ENCODE data around the gene TTC39A.

Gene TTC39A

DNA sequence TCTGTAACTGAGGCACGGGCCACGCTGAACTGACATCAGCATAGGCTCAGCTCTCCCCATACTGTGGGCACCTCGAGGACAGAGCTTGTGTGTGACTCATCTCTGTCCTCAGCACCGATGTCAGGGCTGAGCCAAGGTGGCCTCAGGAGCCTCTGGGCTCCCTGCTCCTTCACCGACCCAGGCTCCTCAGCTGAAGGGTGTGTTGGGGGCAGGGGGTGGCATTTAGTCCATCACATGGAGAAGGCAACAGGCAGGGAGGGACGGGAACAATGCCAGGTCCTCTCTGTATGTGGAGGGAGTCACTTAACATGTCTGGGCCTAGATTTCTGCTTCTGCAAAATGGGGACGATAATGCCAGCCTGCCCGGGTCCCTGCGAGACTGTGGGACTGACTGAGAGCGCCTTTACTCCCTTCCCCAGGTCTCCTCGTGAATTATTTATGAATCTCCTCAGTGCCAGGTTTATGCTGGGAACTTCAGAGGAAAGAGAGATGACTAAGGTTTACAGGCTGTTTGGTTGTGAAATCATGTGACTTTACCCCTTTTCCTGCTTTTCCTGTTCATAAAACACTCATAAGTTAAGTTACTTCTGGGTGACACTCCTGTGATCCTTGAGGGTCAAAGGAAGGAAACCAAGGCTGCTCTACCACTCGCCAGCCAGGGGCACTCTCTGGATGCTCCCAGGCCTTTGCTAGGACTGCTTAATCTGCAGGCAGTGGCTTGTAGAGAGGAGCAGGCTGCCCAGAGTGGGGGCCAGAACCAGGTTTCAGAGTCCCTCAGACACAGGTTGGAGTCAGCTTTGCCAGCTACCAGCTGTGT is 16.2 kb downstream of the TTC39A start:
- no peak for DNase-seq

DNA sequence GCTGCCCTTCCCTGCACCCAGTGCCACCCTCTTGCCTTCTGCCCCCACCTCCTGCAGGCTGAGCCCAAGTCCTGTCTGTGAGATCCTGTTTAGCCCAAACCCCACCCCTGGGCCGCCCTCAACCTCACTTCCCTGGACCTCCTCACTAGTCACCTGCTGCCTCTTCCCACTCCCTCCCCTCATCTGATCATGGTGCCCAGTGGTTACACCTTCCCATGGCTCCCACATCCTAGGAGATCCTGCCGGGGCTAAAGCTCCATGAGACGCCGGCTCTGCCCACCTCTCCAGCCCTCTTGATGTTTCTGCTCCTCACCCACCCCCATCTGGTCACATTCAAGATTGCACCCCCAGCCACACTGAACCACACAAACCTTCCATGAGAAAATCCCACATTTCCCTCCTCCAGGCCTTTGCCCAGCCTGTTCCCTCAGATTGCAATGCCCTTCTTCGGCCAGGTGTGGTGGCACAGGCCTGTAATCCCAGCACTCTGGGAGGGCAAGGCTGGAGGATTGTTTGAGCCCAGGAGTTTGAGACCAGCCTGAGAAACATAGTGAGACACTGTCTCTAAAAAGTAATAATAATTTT is 17.0 kb downstream of the TTC39A start:
- no peak for DNase-seq

DNA sequence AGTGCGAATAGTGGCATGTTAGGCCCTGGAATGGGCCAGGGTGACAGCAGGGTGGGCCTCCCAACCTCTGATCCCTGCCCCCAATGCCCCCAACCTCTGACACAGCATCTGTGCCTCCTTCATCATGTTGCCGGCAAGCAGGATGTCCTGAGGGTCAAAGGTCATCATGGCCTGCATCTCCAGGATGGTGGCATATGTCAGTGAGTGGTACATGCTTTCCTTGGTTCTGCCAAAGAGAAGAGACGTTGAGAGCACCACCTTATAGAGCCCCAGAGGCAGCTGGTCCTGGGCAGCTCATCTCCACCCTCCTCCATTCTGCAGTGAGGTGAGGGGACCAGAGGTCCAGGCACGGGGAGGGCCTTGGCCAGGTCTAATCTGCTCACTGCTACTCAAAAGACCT is 17.6 kb downstream of the TTC39A start:
- DNase-seq: no peak

DNA sequence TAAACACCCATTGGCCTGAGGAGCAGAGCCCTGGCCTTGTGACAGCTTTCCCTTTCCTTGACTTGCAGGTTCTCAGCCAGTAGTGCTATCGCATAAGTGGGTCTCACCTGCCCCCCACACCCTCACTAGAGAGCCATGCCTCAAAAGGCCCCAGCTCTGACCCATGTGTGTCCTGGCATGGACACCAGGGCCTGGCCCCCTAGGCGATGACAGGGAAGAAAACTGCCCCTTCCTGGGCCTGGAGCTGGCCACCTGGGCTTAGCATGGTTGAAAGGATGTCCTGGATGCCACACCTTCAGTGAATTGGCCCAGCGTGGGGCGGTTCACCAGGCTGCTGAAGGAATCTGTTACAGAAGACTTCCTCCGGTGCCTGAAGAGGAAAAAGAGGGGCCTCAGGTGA is 18.5 kb downstream of the TTC39A start:
- no peak for DNase-seq

DNA sequence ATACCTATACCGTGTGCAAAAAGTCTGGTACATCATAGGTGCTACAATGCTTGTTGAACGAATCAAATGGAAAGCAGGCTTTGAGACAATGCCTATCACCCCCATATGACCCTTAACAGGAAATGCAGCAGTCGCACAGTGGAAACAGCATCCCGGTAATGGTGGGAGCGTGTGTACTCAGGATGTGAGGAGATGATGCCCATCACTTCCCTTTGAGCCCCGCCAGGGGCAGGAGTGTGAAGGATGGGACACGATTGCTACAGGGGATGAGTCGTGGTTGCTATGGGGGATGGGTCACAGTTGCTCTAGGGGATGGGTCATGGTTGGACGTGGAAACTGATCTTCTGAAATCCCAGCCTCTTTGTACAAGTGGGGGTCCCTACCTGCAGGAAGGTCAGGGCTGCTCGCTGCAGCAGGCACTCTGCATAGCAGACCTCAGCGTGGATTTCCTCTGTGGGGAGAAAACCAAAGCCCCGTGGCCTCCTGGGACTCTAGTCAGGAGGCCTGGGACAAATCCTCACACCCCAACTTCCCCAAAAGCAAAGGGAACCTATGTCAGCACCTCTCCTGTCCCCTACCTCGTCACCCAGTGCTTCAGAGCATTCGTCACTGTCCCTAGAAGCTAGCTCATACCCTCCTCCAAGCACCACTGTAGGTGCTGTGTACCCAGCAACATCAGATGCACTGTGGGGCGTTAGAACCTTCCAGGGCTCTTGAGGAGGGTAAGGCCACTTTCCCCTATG is 19.3 kb downstream of the TTC39A start:
- DNase-seq: no peak

DNA sequence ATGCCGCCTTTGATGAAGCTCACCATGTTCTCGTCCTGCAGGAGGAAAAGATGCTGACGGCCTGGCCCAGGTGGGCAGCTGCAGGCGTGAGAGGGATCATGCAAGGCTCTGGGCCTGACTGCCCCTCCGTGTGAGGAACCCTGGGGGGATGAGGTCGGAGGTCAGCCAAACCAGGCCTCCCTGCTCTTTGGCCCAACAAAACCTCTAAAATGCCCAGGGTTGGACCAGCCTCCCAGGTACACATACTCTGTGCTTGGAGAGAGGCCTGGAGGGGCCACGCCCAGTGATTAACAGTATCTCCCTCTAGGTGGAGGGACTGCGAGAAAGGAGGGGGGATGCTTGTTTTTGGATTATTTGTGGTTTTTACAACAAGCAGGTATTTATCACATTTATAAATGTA is 21.1 kb downstream of the TTC39A start:
- DNase-seq: no peak

DNA sequence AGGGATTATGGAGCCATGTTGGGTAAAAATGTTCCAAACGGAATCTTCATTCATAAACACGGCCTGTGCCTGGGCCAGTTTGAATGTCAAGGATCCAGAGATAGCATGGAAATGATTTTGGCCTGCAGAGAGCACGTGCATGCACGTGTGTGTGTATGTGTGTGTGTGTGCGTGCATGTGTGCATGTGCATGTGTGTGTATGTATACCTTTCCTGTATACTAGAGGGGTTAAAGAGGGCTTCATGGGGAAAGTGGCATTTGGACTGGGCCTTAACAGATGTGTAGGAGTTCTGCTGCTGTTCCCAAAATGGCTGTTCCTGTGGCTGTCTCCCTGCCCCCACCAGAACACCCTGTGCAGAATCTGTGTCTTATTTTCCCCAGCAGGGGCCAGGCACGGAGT is 21.7 kb downstream of the TTC39A start:
- DNase-seq: no peak

DNA sequence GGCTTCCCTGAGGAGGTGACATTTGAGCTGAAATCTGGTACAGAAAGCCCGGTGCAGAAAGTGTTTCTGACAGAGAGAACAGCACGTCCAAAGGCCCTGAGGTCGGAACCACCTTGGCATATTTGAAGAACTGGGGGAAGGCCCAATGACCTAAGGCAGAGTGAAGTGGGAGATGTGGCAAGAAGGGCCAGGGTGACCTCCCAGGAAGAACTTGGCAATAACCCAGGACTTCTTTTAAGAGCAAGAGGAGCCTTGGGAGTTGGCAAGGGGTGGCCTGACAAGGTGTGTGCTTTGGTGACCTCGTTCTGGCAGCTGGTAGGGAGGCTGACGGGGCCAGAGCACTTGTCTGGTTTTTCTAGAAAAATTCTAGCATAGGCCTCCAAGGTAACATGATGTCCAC is 23.4 kb downstream of the TTC39A start:
- DNase-seq: no peak

DNA sequence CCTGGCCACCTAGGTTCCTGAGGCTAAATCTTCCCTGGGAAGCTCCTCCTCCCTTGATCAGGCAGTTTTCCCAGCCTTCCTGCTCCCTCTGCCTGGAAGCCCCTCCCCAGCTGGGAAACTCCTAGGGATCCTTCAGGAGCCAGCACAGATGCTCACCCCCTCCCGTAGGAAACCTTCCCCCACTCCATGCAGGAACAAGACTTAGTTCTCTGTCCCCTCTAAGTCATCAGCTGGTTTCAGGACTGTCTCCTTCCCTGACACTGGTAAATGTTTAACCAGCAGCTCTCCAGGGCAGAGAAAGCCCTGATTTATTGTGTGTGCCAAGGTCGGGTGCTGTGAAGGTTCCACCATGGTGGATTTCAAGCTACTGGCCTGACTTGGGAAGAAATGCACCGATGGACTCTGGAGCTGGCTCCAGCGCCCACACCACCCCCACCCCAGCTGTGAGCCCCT is 25.0 kb downstream of the TTC39A start:
- no peak for DNase-seq

DNA sequence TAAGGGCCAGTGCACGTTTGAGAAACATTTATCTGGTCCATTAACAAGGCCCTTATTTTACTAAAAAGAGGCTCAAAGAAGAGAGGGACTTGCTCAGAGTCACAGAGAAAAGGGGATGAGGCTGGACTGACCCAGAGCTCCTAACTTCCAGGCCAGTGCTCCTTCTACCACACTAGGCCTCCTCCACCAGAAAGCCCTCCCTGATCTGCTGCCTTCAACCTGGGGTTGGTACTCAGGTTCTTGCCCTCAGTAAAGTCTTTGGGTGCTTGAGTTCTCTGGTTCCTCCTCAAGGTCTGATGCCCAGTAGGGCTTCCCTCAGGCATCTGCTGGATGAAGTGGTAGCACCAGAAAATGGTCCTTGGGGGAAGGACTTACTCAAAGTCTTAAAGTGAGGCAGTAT is 26.0 kb downstream of the TTC39A start:
- DNase-seq: no peak

DNA sequence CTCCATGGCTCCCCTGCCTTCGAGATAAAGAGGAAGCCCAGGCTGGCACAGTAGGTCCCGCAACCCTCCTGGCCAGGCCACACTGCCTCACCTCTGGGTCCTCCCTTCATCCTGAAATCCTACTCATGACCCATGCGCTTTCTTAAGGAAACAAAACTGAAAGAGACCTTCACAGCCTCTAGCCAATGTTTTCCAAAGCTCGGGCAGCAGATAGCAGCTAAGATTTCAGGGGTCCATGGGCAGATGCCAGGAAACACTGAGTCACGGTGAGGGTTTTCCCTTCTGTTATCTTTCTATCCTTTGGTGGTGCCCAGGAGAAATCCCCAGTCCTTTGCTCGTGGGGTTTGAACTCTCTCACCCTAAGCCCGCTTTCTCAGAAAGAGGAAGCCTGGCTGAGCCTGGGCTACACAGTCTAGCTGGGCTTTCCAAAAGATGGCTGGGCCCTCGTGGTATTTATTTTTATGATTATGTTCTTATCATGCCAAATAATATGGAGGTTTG is 26.6 kb downstream of the TTC39A start:
- DNase-seq: no peak

DNA sequence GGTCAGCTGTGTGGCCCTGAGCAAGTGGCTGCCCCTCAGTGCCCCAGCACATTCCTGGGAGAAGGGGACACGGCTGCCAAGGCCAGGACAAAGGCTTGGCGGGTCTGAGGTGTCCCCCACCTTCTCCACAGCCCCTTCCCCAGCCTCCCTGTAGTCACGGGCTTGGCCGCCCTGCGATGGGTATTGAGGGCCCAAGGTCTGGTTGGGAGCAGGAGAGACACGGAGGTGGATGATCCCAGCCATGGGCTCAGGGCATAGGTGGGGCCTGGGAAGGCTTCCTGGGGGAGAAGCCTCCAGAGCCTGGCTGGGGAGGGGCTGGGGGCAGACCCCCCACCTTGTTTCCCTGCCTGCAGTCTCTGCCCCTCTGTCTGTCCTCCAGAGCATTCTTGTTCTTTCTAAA is 27.0 kb downstream of the TTC39A start:
- DNase-seq: no peak

DNA sequence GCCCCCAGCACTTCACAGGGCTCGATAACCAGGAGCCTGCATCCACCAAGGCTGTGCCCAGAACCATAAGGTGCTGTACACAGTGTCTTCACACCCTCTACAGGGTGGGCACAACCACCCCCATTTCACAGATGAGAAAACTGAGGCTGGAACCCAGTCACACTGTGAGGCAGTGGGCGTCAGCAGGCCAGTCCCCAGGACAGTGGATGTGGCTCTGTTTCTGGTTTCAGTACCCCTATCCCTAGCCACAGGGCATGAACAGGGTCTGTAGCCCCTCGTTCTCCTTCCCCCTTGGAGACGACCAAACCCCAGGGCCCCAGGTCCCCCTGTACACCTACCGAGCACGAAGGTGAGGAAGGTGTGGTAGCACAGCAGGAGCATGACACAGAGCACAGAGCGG is 27.6 kb downstream of the TTC39A start:
- DNase-seq: no peak

DNA sequence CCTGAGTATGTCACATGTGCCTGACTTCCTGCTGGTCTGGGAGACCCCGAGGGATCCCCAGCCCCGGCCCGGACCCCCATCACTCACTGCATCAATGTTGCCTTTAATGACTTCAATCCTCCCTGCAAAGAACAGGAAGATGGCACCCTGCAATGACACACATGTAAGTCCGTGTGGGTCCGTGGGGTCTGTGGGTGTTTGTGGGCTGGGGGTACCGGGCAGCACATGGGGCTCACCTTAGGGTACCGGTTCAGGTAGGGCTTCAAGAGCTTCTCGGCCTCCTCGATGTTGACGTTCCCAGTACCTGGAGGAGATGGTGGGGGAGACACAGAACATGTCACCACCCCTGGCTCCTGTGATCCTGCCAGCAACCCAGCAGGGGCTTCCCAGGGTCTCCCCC is 28.1 kb downstream of the TTC39A start:
- DNase-seq: no peak

DNA sequence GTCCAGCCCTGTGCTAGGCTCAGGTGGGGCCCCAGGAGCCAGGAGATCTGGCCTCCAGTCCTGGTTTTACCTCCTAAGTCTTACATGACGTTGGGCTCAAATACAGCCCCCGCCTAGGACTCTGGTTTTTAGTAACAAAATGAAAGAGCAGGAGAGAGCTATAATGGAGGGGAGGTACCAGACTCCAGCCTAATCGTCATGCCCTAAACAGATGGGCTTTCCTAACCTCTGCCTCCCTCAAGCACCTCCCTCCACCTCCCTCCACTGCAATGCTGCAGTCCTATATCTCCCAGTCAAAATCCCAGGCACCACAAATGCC is 28.6 kb downstream of the TTC39A start:
- DNase-seq: no peak

DNA sequence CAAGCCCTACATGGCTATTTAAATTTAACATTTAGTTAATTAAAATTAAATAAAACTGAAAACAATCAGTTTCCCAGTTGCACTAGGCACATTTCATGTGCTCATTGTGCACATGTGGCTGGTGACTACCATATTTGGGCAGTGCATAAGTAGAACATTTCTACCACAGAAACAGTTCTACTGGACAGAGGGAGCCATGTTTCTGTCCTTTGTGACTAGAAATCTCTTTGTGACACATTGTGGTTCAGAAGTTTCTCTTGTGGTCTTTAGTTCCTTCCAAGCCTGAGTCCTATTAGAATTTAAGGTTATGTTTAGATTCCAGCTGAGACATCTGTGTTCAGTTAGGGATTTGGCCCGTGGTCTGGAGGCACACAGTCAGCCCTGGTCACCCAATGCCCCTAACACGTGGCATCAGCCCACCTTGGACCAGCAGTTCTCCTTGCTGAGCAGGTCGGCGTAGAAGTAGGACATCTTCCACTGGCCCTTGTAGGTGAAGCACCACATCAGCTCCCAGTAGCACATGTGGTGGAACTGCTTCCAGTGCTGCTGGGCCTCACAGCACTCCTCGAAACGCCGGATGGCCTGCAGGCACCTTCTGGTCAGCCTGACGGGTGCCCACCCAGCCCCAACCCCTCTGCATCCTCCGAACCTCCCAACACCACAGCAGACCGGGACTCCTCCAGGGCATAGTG is 29.1 kb downstream of the TTC39A start:
- DNase-seq: no peak

DNA sequence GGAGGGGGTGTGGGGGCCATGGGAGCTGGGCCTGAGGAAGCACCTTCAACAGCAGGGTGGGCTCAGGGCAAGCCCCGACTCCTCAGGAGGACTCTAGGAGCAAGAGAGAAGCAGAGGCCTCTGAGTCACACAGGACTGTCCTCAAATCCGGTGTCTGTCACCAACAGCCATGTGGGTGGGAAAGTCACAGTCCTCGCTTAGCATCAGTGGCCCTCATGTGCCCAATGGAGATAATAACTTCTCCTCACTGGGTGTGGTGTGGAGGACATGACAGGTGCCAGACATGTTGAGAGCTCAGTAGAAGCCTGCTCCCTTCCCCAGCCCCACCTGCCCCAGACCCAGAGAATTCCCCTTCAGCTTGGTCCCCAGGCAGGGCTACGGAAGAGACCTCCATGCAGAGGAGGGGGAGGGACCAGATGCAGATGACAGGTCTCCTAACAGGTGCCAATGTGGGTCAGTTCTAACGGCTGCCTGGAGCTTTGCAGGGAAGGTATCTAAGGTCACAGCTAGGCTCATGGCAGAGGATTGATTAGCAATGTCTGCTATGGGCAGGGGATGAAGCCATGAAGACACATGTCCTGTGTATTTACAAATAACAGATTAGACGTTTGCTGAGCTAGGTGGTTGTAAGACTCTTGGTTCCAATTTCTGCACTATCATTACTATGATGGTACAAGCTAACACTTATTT is 30.2 kb downstream of the TTC39A start:
- DNase-seq: no peak

DNA sequence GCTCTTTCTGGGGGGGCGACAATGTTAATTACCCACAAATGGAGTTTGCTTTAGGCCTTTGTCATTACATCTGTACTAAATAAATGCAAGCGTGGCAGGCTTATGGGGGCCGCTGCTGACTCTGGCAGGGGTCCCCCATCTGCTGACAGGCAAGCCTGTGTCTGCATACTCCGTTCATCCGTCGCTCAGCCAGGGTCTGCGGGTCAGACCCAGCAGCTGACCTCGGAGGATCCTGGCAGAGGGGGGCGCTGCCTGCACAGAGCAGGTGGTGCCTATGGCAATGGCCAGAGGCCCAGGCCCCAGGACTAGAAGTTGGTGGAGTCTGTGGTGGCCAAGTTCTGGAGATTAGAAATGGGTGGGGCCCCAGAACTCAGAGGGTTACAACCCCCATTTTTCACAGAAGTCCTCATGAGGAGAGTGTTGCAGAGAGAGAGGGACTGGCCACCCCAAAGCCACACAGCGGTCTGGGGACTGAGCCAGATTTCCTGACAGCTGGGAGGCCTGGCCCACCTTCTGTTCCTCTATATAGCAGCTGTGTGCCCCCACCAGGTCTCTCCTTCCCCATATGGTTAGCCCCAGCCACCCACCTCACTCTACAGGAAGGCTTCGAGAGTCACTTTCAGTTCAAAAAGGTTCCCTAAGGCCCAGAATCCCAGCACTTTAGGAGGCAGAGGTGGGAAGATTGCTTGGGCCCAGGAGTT is 31.0 kb downstream of the TTC39A start:
- DNase-seq: no peak

DNA sequence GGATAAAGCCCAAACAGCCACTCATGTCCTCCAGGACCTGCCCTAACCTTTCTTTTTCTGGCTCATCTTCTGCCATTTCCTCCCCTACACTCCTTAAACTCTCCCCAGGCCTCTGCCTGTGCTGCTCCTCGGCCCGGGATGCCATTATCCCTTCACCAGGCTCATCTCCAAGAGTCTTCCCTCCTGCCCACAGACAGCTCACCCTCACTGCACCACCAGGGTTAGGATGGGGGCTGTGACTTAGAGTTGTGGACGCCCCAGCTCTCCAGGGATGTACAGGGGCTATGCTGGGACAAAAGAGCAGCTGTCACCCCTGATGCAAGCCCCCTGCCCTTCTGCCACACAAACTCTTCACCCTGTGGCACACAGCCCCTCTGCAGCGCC is 32.0 kb downstream of the TTC39A start:
- no peak for DNase-seq

DNA sequence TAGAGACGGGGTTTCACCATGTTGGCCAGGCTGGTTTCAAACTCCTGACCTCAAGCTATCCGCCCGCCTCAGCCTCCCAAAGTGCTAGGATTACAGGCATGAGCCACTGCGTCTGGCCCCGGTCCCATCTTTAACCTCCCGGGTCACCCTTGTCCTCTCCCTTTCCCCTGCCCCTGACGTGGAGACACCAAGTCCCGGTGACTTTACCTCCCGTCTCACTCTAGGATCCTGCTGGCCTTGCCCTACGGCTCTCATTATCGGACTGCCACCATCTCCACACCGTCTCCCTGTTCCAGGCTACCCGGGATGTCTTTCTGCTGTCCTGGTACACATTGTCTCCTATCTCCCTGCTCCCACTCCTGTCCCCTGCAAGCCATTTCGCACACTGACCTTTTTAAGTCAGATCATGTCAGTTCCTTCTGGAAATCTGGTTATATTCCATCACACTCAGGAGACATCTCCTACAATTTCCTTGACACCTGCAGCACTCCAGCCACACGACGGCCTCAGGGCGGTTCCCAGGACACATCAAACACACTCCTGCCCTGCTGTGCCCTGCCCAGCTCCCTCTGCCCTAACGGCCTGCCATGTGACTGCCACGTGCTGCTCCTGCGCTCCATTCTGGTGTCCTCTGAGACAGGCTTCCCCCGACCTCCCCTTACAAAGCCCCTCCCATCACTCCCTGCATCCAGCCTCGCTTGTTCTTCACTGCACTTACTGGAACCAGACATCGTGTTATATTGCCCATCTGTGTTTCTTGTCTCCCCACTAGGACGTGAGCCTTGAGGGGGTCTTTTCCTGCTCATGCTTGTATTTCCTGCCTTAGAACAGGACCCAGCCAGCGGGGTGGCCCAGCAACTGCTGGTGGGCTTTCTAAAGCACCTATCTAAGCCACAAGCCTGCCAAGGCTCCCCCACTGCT is 32.7 kb downstream of the TTC39A start:
- DNase-seq: no peak
